ENCODE measurements around the gene CCL16. TPM values are rescaled to one million over a fixed set of nuclear protein-coding genes. Genes with fewer than 3 reads are reported as not detected.
A peak's percentile ranks its signal among the peaks of the same experiment; 100 is the strongest.

Gene CCL16
- total RNA-seq, 2 donors from 2014 or later, result not detected

DNA sequence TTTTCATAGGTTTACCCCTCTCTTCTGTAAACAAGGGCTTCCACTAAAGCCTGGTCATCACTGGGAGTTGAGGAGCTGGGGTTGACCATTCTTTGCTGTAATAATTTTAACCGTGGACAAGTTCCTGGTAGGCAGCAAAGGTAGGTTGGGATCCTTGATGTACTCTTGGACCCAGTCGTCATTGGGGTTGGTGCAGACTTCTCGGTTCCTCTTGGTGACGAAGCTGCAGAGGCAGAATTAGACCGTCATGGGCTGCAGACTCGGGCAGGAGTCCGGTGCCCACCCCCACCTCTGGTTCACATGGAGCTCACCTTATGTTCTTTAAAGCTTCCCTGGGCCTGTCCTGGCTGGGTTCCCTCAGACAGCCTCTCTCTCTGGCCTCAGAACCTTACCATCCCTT, 3.8 kb downstream of the CCL16 start:
- H3K9ac ChIP-seq (ENCODE audit: extremely low read depth, low read length, poor library complexity, severe bottlenecking), result no peak overlapping the region
- no peaks in the 10 kb centered on the region for H3K9me3 ChIP-seq (ENCODE audit: control insufficient read depth, low read length)
- no peaks in the 10 kb centered on the region for H3K36me3 ChIP-seq (ENCODE audit: control insufficient read depth, insufficient read depth, low read length)
- H3K4me3 ChIP-seq (ENCODE audit: low read length), result no peak overlapping the region
- H3K27ac ChIP-seq (ENCODE audit: low read depth, low read length), result no peak overlapping the region
- no peaks in the 10 kb centered on the region for H3K27me3 ChIP-seq (ENCODE audit: control insufficient read depth, insufficient read depth, low read length, poor library complexity, severe bottlenecking)
- Mint-ChIP-seq H3K4me1 (peaks cover 17% of the 10 kb centered on the region), H3K36me3 (ENCODE audit: low read depth) (no peaks in the 10 kb centered on the region), H3K27me3 (ENCODE audit: insufficient read depth) (no peaks in the 10 kb centered on the region), H3K4me3 (no peak overlapping the region), H3K9me3 (no peaks in the 10 kb centered on the region), H3K27ac (no peak overlapping the region)
- TF ChIP-seq, protein P1, sequence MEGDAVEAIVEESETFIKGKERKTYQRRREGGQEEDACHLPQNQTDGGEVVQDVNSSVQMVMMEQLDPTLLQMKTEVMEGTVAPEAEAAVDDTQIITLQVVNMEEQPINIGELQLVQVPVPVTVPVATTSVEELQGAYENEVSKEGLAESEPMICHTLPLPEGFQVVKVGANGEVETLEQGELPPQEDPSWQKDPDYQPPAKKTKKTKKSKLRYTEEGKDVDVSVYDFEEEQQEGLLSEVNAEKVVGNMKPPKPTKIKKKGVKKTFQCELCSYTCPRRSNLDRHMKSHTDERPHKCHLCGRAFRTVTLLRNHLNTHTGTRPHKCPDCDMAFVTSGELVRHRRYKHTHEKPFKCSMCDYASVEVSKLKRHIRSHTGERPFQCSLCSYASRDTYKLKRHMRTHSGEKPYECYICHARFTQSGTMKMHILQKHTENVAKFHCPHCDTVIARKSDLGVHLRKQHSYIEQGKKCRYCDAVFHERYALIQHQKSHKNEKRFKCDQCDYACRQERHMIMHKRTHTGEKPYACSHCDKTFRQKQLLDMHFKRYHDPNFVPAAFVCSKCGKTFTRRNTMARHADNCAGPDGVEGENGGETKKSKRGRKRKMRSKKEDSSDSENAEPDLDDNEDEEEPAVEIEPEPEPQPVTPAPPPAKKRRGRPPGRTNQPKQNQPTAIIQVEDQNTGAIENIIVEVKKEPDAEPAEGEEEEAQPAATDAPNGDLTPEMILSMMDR (conservative IDR thresholded peaks at IDR 0.05), result no peak
- no peaks in the 10 kb centered on the region for H3K4me1 ChIP-seq (ENCODE audit: control insufficient read depth, insufficient read depth, low read length)
- DNase-seq, result no peak
- WGBS, 2 experiments (ENCODE audit: insufficient coverage in 1 of 2, insufficient read length in 1 of 2), result 91 to 93% methylated on average over 5 to 7 of the region's 7 CpGs

DNA sequence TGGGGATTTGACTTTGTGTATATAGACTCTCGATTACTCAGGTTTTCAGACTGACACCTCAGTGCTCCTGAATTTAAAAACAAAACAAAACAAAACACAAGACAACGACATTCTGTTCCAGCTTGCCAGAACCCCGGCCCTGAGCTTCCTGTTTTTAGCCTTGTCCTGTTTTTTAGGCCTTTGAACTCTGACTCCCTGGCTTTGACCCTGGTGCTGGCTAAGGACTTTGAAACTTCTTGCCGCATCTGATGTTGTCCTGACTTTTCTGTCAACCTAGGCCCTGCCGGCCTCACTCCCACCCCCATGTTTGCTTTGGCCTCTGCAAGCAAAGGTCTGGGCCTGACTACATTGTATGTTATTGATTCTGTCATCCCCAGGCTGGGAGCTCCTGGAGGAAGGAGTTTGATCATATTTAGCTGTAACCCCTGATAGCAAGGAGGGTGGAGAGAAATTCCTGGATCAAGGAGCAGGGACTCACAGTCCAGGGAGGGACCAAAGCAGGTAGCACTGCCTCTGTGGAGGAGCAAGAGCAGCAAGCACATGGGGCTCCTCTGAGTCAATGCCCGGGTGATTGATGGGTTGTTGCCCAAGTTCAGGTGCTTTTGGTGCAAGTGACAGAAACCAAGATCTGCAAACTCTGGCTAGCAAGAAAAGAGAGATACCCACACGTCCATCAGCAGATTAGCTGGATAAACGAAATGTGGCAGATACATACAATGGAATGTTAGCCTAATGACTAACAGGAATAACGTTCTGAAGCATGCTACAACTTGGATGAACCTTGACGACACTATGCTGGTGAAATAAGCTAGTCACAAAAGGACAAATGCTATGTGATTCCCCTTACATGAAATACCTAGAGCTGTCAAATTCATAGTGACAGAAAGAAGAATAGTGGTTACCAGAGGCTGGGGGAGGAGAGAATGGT, 7.7 kb downstream of the CCL16 start:
- 85 to 90% methylated on average over 9 of the region's 10 CpGs for whole genome bisulfite sequencing, 2 experiments (ENCODE audit: insufficient coverage in 1 of 2, insufficient read length in 1 of 2)
- no peak for DNase-seq
- Mint-ChIP-seq H3K27me3 (ENCODE audit: insufficient read depth) (no peaks in the 10 kb centered on the region), H3K9me3 (no peaks in the 10 kb centered on the region), H3K4me3 (no peak overlapping the region), H3K27ac (peak overlapping the region; percentile 14), H3K36me3 (ENCODE audit: low read depth) (no peaks in the 10 kb centered on the region), H3K4me1 (peaks cover 24% of the 10 kb centered on the region)
- no peak overlapping the region for H3K27ac ChIP-seq (ENCODE audit: low read depth, low read length)
- H3K9me3 ChIP-seq (ENCODE audit: control insufficient read depth, low read length), result no peaks in the 10 kb centered on the region
- no peaks in the 10 kb centered on the region for H3K36me3 ChIP-seq (ENCODE audit: control insufficient read depth, insufficient read depth, low read length)
- no peak overlapping the region for H3K4me3 ChIP-seq (ENCODE audit: low read length)
- H3K4me1 ChIP-seq (ENCODE audit: control insufficient read depth, insufficient read depth, low read length), result peaks cover 4% of the 10 kb centered on the region
- TF ChIP-seq, protein P1 (conservative IDR thresholded peaks at IDR 0.05), result no peak
- H3K9ac ChIP-seq (ENCODE audit: extremely low read depth, low read length, poor library complexity, severe bottlenecking), result no peak overlapping the region
- no peaks in the 10 kb centered on the region for H3K27me3 ChIP-seq (ENCODE audit: control insufficient read depth, insufficient read depth, low read length, poor library complexity, severe bottlenecking)

DNA sequence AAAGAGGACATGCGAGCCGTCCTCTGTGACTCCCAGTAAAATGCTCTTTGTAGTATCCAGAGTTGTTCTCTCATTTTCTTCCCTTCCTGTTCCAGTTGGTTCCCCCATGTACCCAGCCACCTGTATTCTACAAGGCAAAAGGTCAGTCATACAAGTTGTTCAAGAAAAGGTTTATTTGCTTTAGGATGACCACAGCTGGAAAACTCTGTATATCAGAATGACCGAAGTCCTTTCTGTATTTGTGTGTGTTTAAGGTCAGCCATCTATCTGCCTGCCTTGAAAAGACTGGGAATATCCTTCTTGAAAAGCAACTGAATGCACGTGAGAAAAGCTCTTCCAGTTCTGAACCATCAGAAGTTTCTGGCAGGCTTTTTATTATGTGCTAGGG, 8.4 kb downstream of the CCL16 start:
- Histone ChIP-seq H3K4me3 (ENCODE audit: low read length) (no peak overlapping the region), H3K9ac (ENCODE audit: extremely low read depth, low read length, poor library complexity, severe bottlenecking) (no peak overlapping the region), H3K27me3 (ENCODE audit: control insufficient read depth, insufficient read depth, low read length, poor library complexity, severe bottlenecking) (no peaks in the 10 kb centered on the region), H3K4me1 (ENCODE audit: control insufficient read depth, insufficient read depth, low read length) (peaks cover 4% of the 10 kb centered on the region), H3K36me3 (ENCODE audit: control insufficient read depth, insufficient read depth, low read length) (no peaks in the 10 kb centered on the region), H3K27ac (ENCODE audit: low read depth, low read length) (no peak overlapping the region), H3K9me3 (ENCODE audit: control insufficient read depth, low read length) (no peaks in the 10 kb centered on the region)
- Mint-ChIP-seq H3K27ac (peak overlapping the region; percentile 14), H3K4me1 (peaks cover 24% of the 10 kb centered on the region), H3K36me3 (ENCODE audit: low read depth) (no peaks in the 10 kb centered on the region), H3K27me3 (ENCODE audit: insufficient read depth) (no peaks in the 10 kb centered on the region), H3K9me3 (no peaks in the 10 kb centered on the region), H3K4me3 (no peak overlapping the region)
- 92 to 96% methylated on average over 2 to 4 of the region's 4 CpGs for WGBS, 2 experiments (ENCODE audit: insufficient coverage in 1 of 2, insufficient read length in 1 of 2)
- TF ChIP-seq, protein P1 (conservative IDR thresholded peaks at IDR 0.05), result no peak
- DNase-seq, result no peak
